IPS-20b (cell line): ENCODE results near the gene PLEKHG7.

Experiments used
- H3K27ac ChIP-seq: one replicate; pipeline ENCODE4 v1.5.1; 2013; ENCODE audit warnings: low read length
- H3K27me3 ChIP-seq: 2 replicates; pipeline ENCODE4 v1.6.1; 2013; ENCODE audit warnings: mild to moderate bottlenecking, low read length, inconsistent platforms; ENCODE audit not compliant: insufficient read depth
- H3K36me3 ChIP-seq: 2 replicates; pipeline ENCODE4 v1.6.1; 2013; ENCODE audit warnings: low read depth, mild to moderate bottlenecking, inconsistent platforms, low read length, moderate library complexity; ENCODE audit not compliant: insufficient read depth
- H3K4me1 ChIP-seq: 2 replicates; pipeline ENCODE4 v1.6.1; 2013; ENCODE audit warnings: mild to moderate bottlenecking, control low read depth, inconsistent platforms, low read length, moderate library complexity; ENCODE audit not compliant: insufficient read depth
- H3K4me3 ChIP-seq: 2 replicates; pipeline ENCODE4 v1.5.1; 2013; ENCODE audit warnings: mild to moderate bottlenecking, low read length, inconsistent platforms
- H3K9ac ChIP-seq: 2 replicates; pipeline ENCODE4 v1.6.1; 2013; ENCODE audit warnings: low read depth, mild to moderate bottlenecking, inconsistent platforms, low read length, moderate library complexity
- H3K9me3 ChIP-seq: 2 replicates; pipeline ENCODE4 v1.6.1; 2013; ENCODE audit warnings: mild to moderate bottlenecking, low read depth, low read length, inconsistent platforms; ENCODE audit not compliant: insufficient read depth

PLEKHG7 gene

GRCh38 chr12:92675092-92675865 lies 27.5 kb upstream of the PLEKHG7 start:
- no peak overlapping the region for H3K27ac ChIP-seq
- H3K9me3 ChIP-seq = no peaks in the 10 kb centered on the region
- no peaks in the 10 kb centered on the region for H3K27me3 ChIP-seq
- H3K4me3 ChIP-seq = no peak overlapping the region
- no peaks in the 10 kb centered on the region for H3K36me3 ChIP-seq
- H3K4me1 ChIP-seq = no peaks in the 10 kb centered on the region
- H3K9ac ChIP-seq = no peak overlapping the region

GRCh38 chr12:92676710-92677109 lies 26.1 kb upstream of the PLEKHG7 start:
- H3K27me3 ChIP-seq = no peaks in the 10 kb centered on the region
- H3K4me3 ChIP-seq = no peak overlapping the region
- H3K4me1 ChIP-seq = no peaks in the 10 kb centered on the region
- no peaks in the 10 kb centered on the region for H3K36me3 ChIP-seq
- no peaks in the 10 kb centered on the region for H3K9me3 ChIP-seq
- H3K27ac ChIP-seq = no peak overlapping the region
- no peak overlapping the region for H3K9ac ChIP-seq

- Histone ChIP-seq H3K27me3 (no peaks in the 10 kb centered on the region), H3K9ac (no peak overlapping the region), H3K36me3 (no peaks in the 10 kb centered on the region), H3K27ac (no peak overlapping the region), H3K9me3 (0 out of 2 replicates have a peak, but pooled peaks cover 4% of the 10 kb centered on the region), H3K4me1 (peaks cover 5% of the 10 kb centered on the region; the same call in 1 of the 2 replicates), H3K4me3 (no peak overlapping the region)
These were observed 12.2 kb upstream of the PLEKHG7 start for GRCh38 chr12:92690601-92691000.

GRCh38 chr12:92695056-92695455 lies 7.7 kb upstream of the PLEKHG7 start:
- Histone ChIP-seq H3K27me3 (no peaks in the 10 kb centered on the region), H3K9me3 (0 out of 2 replicates have a peak, but pooled peaks cover 4% of the 10 kb centered on the region), H3K27ac (no peak overlapping the region), H3K9ac (no peak overlapping the region), H3K4me1 (peaks cover 5% of the 10 kb centered on the region; the same call in 1 of the 2 replicates), H3K4me3 (no peak overlapping the region), H3K36me3 (no peaks in the 10 kb centered on the region)

GRCh38 chr12:92695577-92695976 lies 7.2 kb upstream of the PLEKHG7 start:
- 0 out of 2 replicates have a peak, but pooled peaks cover 4% of the 10 kb centered on the region for H3K9me3 ChIP-seq
- H3K4me1 ChIP-seq = peaks cover under 1% of the 10 kb centered on the region; the same call in 1 of the 2 replicates
- H3K36me3 ChIP-seq = no peaks in the 10 kb centered on the region
- no peak overlapping the region for H3K4me3 ChIP-seq
- no peaks in the 10 kb centered on the region for H3K27me3 ChIP-seq
- no peak overlapping the region for H3K27ac ChIP-seq
- no peak overlapping the region for H3K9ac ChIP-seq

- no peak overlapping the region for H3K4me3 ChIP-seq
- H3K4me1 ChIP-seq = no peaks in the 10 kb centered on the region
- H3K27ac ChIP-seq = no peak overlapping the region
- no peaks in the 10 kb centered on the region for H3K36me3 ChIP-seq
- H3K9me3 ChIP-seq = 0 out of 2 replicates have a peak, but pooled peaks cover 4% of the 10 kb centered on the region
- H3K27me3 ChIP-seq = no peaks in the 10 kb centered on the region
- no peak overlapping the region for H3K9ac ChIP-seq
These were observed 6.6 kb upstream of the PLEKHG7 start for GRCh38 chr12:92696216-92696615.

GRCh38 chr12:92698474-92698873 lies 4.3 kb upstream of the PLEKHG7 start:
- no peak overlapping the region for H3K27ac ChIP-seq
- H3K9me3 ChIP-seq = 0 out of 2 replicates have a peak, but pooled peaks cover 2% of the 10 kb centered on the region
- no peak overlapping the region for H3K4me3 ChIP-seq
- H3K27me3 ChIP-seq = no peaks in the 10 kb centered on the region
- H3K9ac ChIP-seq = no peak overlapping the region
- H3K36me3 ChIP-seq = no peaks in the 10 kb centered on the region
- no peaks in the 10 kb centered on the region; the same call in 1 of the 2 replicates for H3K4me1 ChIP-seq

GRCh38 chr12:92701441-92701840 lies 1.3 kb upstream of the PLEKHG7 start:
- Histone ChIP-seq H3K27ac (no peak overlapping the region), H3K27me3 (no peaks in the 10 kb centered on the region), H3K9me3 (no peaks in the 10 kb centered on the region), H3K9ac (no peak overlapping the region), H3K4me1 (no peaks in the 10 kb centered on the region; the same call in 1 of the 2 replicates), H3K36me3 (no peaks in the 10 kb centered on the region), H3K4me3 (no peak overlapping the region)

GRCh38 chr12:92703786-92704185 lies 997 bp downstream of the PLEKHG7 start:
- H3K27me3 ChIP-seq = no peaks in the 10 kb centered on the region
- no peak overlapping the region for H3K9ac ChIP-seq
- H3K27ac ChIP-seq = no peak overlapping the region
- no peaks in the 10 kb centered on the region; the same call in 1 of the 2 replicates for H3K4me1 ChIP-seq
- H3K9me3 ChIP-seq = no peaks in the 10 kb centered on the region
- no peaks in the 10 kb centered on the region for H3K36me3 ChIP-seq
- no peak overlapping the region for H3K4me3 ChIP-seq

GRCh38 chr12:92706594-92706993 lies 3.8 kb downstream of the PLEKHG7 start:
- H3K4me3 ChIP-seq = no peak overlapping the region
- no peak overlapping the region for H3K9ac ChIP-seq
- H3K9me3 ChIP-seq = no peaks in the 10 kb centered on the region
- no peaks in the 10 kb centered on the region; the same call in 1 of the 2 replicates for H3K4me1 ChIP-seq
- no peaks in the 10 kb centered on the region for H3K36me3 ChIP-seq
- no peaks in the 10 kb centered on the region for H3K27me3 ChIP-seq
- H3K27ac ChIP-seq = no peak overlapping the region

GRCh38 chr12:92707926-92708325 lies 5.1 kb downstream of the PLEKHG7 start:
- H3K27me3 ChIP-seq = no peaks in the 10 kb centered on the region
- no peak overlapping the region for H3K27ac ChIP-seq
- no peaks in the 10 kb centered on the region; the same call in 1 of the 2 replicates for H3K4me1 ChIP-seq
- H3K4me3 ChIP-seq = no peak overlapping the region
- H3K9ac ChIP-seq = no peak overlapping the region
- no peaks in the 10 kb centered on the region for H3K9me3 ChIP-seq
- no peaks in the 10 kb centered on the region for H3K36me3 ChIP-seq

GRCh38 chr12:92715625-92716024 lies 12.8 kb downstream of the PLEKHG7 start:
- no peak overlapping the region for H3K9ac ChIP-seq
- no peak overlapping the region for H3K4me3 ChIP-seq
- no peaks in the 10 kb centered on the region for H3K9me3 ChIP-seq
- H3K4me1 ChIP-seq = peaks cover 8% of the 10 kb centered on the region; the same call in 1 of the 2 replicates
- no peak overlapping the region for H3K27ac ChIP-seq
- H3K27me3 ChIP-seq = no peaks in the 10 kb centered on the region
- no peaks in the 10 kb centered on the region for H3K36me3 ChIP-seq
